Ammon's horn (tissue), 1 donor: ENCODE results near the gene TSR1.

ENCODE experiments used
- DNase-seq: peaks from one replicate; pipeline ENCODE4 v3.0.0-alpha.2; 2016; ENCODE audit warnings: low spot score

The TSR1 gene

DNA sequence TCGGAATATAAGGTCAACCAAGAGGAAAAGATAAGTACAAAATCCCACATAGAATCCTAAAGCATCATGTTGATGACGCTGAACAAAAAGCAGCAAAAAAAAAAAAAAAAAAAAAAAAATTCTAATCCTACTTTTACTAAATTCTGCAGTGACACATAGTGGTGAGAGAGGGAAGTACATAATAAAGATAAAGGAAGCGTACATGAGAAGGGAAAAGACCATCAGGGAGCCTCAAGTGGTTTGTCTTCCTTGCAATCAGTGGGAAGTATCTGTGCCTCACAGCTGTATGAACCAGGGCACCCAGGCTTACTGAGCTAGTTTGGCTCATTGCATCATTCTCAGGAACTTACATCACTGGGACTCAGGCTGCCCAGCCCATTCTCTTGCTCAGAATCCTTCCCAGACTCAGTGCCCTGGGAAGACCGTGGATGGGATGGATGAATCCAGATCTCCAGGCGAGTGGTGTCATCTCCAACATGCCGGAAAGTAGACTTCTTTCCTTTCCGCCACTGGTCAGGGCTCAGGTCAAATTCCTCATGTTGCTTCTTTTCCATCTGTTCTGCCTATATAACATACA lies 53.9 kb downstream of the TSR1 start:
- DNase-seq, result peak; percentile 32

DNA sequence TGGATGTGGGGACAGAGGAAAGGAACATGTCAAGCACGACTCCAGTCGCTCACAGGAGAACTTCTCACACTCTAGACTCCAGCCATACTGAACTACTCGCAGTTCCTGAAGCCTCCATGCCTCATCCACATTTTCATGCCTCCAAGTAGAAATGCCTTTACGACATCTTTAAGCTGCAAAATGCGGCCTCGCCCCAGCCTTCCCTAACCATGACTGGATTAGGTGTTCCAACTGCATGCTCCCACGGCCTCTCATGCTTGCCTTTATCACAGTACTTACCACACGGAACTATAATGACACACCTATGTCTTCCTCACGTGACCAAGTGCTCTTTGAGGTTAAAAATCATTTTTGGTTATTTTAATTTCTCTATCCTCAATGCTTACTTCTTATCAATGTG lies 56.5 kb downstream of the TSR1 start:
- DNase-seq, result no peak

DNA sequence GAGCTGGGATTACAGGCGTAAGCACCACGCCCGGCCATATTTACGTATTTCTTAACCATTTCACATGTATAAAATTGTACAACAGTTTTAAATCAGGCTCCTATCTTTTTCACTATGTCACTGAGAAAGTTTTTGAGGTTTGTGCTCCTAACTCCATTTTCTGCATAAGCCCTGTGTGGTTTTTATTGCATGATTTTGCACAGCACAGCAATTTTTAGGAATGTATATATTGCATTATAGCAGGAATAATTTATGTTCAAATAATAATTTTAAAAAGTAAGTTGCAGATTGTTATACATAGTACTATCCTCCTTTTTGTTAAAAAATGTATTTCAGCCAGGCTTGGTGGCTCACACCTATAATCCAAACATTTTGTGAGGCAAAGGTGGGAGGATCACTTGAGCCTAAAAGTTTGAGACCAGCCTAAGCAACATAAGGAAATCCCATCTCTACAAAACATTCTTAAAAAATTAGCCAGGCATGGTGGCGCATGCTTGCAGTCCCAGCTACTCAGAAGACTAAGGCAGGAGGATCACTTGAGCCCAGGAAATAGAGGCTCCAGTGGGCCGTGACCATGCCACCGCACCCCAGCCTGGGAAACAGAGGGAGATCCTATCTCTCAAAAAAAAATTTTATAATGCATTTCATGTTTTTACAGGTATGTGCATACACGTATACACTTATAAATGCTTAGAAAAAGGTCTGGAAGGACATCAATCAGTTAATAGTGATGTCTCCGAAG lies 58.7 kb downstream of the TSR1 start:
- DNase-seq, result no peak

DNA sequence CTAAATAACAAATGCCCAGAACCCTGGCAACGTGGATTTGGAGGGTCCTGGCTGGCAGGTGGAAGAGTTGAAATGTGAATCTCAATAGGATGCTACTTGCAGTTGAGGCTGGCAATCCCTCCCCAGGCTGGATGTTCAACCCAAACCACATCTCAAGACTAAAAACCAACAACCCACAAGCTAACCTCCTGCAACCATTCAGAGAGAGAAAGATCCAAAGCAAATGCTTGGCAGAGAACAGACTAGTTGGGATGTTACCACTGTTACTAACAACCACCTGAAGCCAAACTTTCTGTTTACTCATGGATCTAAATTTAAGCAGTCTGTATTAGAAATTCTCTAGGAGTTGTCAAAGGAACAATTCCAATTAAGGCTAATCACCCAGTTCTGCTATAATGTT lies 60.5 kb downstream of the TSR1 start:
- DNase-seq, result no peak

DNA sequence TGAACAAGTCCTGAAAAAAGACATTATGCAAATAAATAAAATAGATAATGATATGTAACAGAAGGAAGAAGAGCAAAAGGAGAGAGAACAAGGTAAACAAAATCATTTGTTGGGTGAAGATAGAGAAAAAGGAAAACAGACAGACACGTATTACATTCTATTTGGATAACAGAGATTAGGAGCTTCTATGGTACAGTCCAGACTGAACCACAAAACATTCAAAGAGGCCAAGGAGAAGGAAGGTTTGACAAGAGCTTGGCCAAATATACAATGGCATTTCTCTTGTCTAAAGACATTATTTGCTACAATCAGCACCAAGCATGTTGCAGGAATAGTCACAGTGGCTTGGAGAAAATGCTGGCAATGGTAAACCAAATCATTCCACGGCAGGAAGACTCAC lies 61.8 kb downstream of the TSR1 start:
- no peak for DNase-seq
